GM12872 (cell line): ENCODE data around the gene AKAP11.

Source experiments
- CTCF ChIP-seq: IDR thresholded peaks from 3 replicates; pipeline ENCODE4 v1.5.1; 2011; ENCODE audit warnings: low read depth, mild to moderate bottlenecking, low read length, moderate library complexity; ENCODE audit not compliant: insufficient read depth

The AKAP11 gene

GRCh38 chr13:42369071-42369797, 97.3 kb downstream of the AKAP11 start:
- no peak for TF ChIP-seq CTCF

- TF ChIP-seq CTCF: no peak
These were observed 98.3 kb downstream of the AKAP11 start for GRCh38 chr13:42370229-42370628.
